Muscle of arm (tissue), 14 donors: ENCODE measurements around the gene ZDHHC22. TPM values are rescaled to one million over a fixed set of nuclear protein-coding genes. Genes with fewer than 3 reads are reported as not detected.
"Not testable (repeated sequence)": the region's sequence is repeated elsewhere in the genome, so short reads cannot be mapped to it uniquely, and the experiment has no call there.

Experiments used
- DNase-seq: peaks from one replicate; pipeline ENCODE4 v3.0.0-alpha.2; 2013
- long read RNA-seq, 11 donors: transcript quantifications; one replicate each; lab custom pipeline, GENCODE V29; 2026
- polyA plus RNA-seq, 12 donors: library from polyadenylated mRNA; unstranded; fragments of 120-200 nt; gene quantifications; one replicate each; pipeline ENCODE4 v1.2.1, GENCODE V29; 2013; ENCODE audit not compliant: insufficient read length in 12 of 12

The ZDHHC22 gene
- under 1 TPM in 10 of 12 donors, not detected in 2; 0.26 to 0.69 (median 0.55) TPM for polyA plus RNA-seq
- long read RNA-seq, donor 1 = 0 reads
- long read RNA-seq, donor 2 = 0 reads
- long read RNA-seq, donor 3 = 0 reads
- long read RNA-seq, donor 4 = 0 reads
- long read RNA-seq, donor 5 = 0 reads
- long read RNA-seq, donor 6 = 0 reads
- long read RNA-seq, donor 7 = 0 reads
- long read RNA-seq, donor 8 = 0 reads
- long read RNA-seq, donor 9 = 0 reads
- long read RNA-seq, donor 10 = 0 reads
- long read RNA-seq, donor 11 = 0 reads

GRCh38 chr14:77141214-77142004, at the start of gene ZDHHC22:
Gene ZDHHC22 (minus strand): TSS chr14:77141791. CDS start chr14:77139738, 2,053 bp downstream.
- no peak for DNase-seq

GRCh38 chr14:77190977-77191376, 49.4 kb upstream of the ZDHHC22 start:
- no peak for DNase-seq

- no peak for DNase-seq
These were observed 47.9 kb upstream of the ZDHHC22 start for GRCh38 chr14:77189479-77189878.

GRCh38 chr14:77187649-77188012, 46.0 kb upstream of the ZDHHC22 start:
- no peak for DNase-seq

- no peak for DNase-seq
These were observed 45.5 kb upstream of the ZDHHC22 start for GRCh38 chr14:77186911-77187648.

- DNase-seq = no peak
These were observed 43.5 kb upstream of the ZDHHC22 start for GRCh38 chr14:77185093-77185465.

GRCh38 chr14:77184396-77185092, 43.0 kb upstream of the ZDHHC22 start:
- DNase-seq = no peak

GRCh38 chr14:77183896-77184295, 42.3 kb upstream of the ZDHHC22 start:
- DNase-seq = no peak

- no peak for DNase-seq
These were observed 40.2 kb upstream of the ZDHHC22 start, which contains the start of gene TMEM63C for GRCh38 chr14:77181603-77182437. Gene TMEM63C (plus strand): TSS chr14:77181798. CDS start chr14:77218814, 37,016 bp downstream.

- no peak for DNase-seq
These were observed 39.4 kb upstream of the ZDHHC22 start for GRCh38 chr14:77180726-77181602.

- DNase-seq = no peak
These were observed 37.1 kb upstream of the ZDHHC22 start for GRCh38 chr14:77178656-77179055.

GRCh38 chr14:77177702-77178101, 36.1 kb upstream of the ZDHHC22 start:
- no peak for DNase-seq

- DNase-seq = no peak
These were observed 34.3 kb upstream of the ZDHHC22 start for GRCh38 chr14:77175843-77176242.

GRCh38 chr14:77173911-77174617, 32.5 kb upstream of the ZDHHC22 start:
- not testable (repeated sequence) for DNase-seq

GRCh38 chr14:77172916-77173315, 31.3 kb upstream of the ZDHHC22 start:
- DNase-seq = no peak

GRCh38 chr14:77170045-77170444, 28.5 kb upstream of the ZDHHC22 start:
- DNase-seq = no peak

GRCh38 chr14:77161011-77161410, 19.4 kb upstream of the ZDHHC22 start:
- DNase-seq = no peak

- DNase-seq = no peak
These were observed 17.3 kb upstream of the ZDHHC22 start for GRCh38 chr14:77158882-77159255.

- no peak for DNase-seq
These were observed 16.7 kb upstream of the ZDHHC22 start for GRCh38 chr14:77158175-77158881.
